Vagina (tissue), 2 donors: Measurements from ENCODE around the gene PEX26. TPM values are rescaled to one million over a fixed set of nuclear protein-coding genes. Genes with fewer than 3 reads are reported as not detected.
A peak's percentile ranks its signal among the peaks of the same experiment; 100 is the strongest.

ENCODE experiments used
- DNase-seq, 2 donors: peaks; one replicate each; pipeline ENCODE4 v3.0.0-alpha.2; 2017; ENCODE audit errors: extremely low spot score in 2 of 2
- H3K27ac ChIP-seq: fragments of 200-600 bp; sonication (generic); one replicate; pipeline ENCODE4 v1.5.1; 2019
- H3K27me3 ChIP-seq: fragments of 200-600 bp; sonication (generic); one replicate; pipeline ENCODE4 v1.5.1; 2019
- H3K36me3 ChIP-seq, 2 donors: fragments of 200-600 bp; sonication (generic); one replicate each; pipeline ENCODE4 v1.5.1; 2017 to 2019
- H3K4me1 ChIP-seq: fragments of 200-600 bp; sonication (generic); one replicate; pipeline ENCODE4 v1.5.1; 2019
- H3K4me3 ChIP-seq, 2 donors: fragments of 200-600 bp; sonication (generic); 1 replicate in 1 of 2; 2 replicates in 1 of 2; pipeline ENCODE4 v1.5.1; 2016 to 2019
- H3K9me3 ChIP-seq: fragments of 200-600 bp; sonication (generic); one replicate; pipeline ENCODE4 v1.5.1; 2019
- POLR2A ChIP-seq, 2 donors: fragments of 450-650 bp; IDR thresholded peaks; one replicate each; pipeline ENCODE4 v1.6.1; 2017; ENCODE audit warnings: antibody characterized with exemption in 2 of 2, mild to moderate bottlenecking in 2 of 2, moderate library complexity in 2 of 2
- POLR2AphosphoS5 ChIP-seq, 2 donors: sonication (generic); formaldehyde crosslinking; IDR thresholded peaks; one replicate each; pipeline ENCODE4 v1.9.0; 2017; ENCODE audit warnings: antibody characterized with exemption in 2 of 2, mild to moderate bottlenecking in 2 of 2, low read depth in 1 of 2; ENCODE audit not compliant: insufficient read depth in 1 of 2
- intact Hi-C: fragments of 100-400 bp; cut with DNase I; formaldehyde crosslinking; loops from one replicate; pipeline ENCODE4 v1.15.1; 2023
- total RNA-seq: library from RNA; depleted of rRNA; stranded (reverse); fragments of >200 nt; gene quantifications from one replicate; pipeline ENCODE4 v1.2.3, GENCODE V29; 2016
- TF ChIP-seq, protein P1 (sequence below), 3 experiments: fragments of 450-650 bp in 2 of 3; fragments of 200-600 bp in 1 of 3; sonication (generic) in 1 of 3; IDR thresholded peaks; one replicate each; pipeline ENCODE4 v1.5.1; 2017 to 2019; ENCODE audit warnings: antibody characterized with exemption in 3 of 3, mild to moderate bottlenecking in 2 of 3, moderate library complexity in 2 of 3

The PEX26 gene
- total RNA-seq, 1 donor from 2014 or later, result 25.5 TPM

DNA sequence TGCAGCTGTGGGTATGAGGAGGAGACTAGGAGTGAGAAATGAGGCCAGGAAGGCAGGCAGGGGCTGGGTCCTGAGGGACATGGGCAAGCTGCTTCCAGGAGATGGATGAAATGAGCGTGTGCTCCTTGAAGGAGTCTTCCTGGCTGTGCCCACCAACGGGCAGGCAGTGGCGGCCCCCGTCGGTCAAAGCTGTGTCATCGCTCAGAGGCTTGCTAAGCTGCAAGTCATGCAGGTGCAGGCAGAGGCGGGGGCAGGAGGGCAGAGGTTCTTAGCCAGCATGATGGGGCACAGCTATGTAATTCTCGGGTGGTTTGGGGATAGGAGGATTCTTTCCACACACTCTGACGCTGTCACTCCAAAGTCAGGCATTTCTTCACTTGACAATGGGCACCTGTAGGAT is 12.5 kb upstream of the PEX26 start:
- intact Hi-C loops, result no loop called here
- Histone ChIP-seq H3K36me3 (no peaks in the 10 kb centered on the region), H3K9me3 (no peaks in the 10 kb centered on the region), H3K27ac (no peak overlapping the region), H3K27me3 (no peaks in the 10 kb centered on the region), H3K4me1 (peaks cover 10% of the 10 kb centered on the region), H3K4me3 (no peak overlapping the region)
- TF ChIP-seq, protein P1, sequence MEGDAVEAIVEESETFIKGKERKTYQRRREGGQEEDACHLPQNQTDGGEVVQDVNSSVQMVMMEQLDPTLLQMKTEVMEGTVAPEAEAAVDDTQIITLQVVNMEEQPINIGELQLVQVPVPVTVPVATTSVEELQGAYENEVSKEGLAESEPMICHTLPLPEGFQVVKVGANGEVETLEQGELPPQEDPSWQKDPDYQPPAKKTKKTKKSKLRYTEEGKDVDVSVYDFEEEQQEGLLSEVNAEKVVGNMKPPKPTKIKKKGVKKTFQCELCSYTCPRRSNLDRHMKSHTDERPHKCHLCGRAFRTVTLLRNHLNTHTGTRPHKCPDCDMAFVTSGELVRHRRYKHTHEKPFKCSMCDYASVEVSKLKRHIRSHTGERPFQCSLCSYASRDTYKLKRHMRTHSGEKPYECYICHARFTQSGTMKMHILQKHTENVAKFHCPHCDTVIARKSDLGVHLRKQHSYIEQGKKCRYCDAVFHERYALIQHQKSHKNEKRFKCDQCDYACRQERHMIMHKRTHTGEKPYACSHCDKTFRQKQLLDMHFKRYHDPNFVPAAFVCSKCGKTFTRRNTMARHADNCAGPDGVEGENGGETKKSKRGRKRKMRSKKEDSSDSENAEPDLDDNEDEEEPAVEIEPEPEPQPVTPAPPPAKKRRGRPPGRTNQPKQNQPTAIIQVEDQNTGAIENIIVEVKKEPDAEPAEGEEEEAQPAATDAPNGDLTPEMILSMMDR (IDR thresholded peaks at IDR 0.05), result no peak
- TF ChIP-seq POLR2AphosphoS5 (IDR thresholded peaks at IDR 0.05; ENCODE audit: insufficient read depth in 1 of 2, low read depth in 1 of 2), result no peak
- no peak for TF ChIP-seq POLR2A (IDR thresholded peaks at IDR 0.05)
- no peak for DNase-seq

GRCh38 chr22:18066181-18066859 is 11.5 kb upstream of the PEX26 start:
- no peaks in the 10 kb centered on the region for H3K9me3 ChIP-seq
- no peak for TF ChIP-seq POLR2AphosphoS5 (IDR thresholded peaks at IDR 0.05; ENCODE audit: insufficient read depth in 1 of 2, low read depth in 1 of 2)
- no peak for TF ChIP-seq POLR2A (IDR thresholded peaks at IDR 0.05)
- TF ChIP-seq, protein P1 (IDR thresholded peaks at IDR 0.05), result no peak
- peaks cover 10% of the 10 kb centered on the region for H3K4me1 ChIP-seq
- H3K36me3 ChIP-seq, result no peaks in the 10 kb centered on the region
- H3K4me3 ChIP-seq, result no peak overlapping the region
- intact Hi-C loops, result no loop called here
- H3K27me3 ChIP-seq, result no peaks in the 10 kb centered on the region
- peak overlapping the region; percentile 78 for H3K27ac ChIP-seq
- DNase-seq, result no peak

DNA sequence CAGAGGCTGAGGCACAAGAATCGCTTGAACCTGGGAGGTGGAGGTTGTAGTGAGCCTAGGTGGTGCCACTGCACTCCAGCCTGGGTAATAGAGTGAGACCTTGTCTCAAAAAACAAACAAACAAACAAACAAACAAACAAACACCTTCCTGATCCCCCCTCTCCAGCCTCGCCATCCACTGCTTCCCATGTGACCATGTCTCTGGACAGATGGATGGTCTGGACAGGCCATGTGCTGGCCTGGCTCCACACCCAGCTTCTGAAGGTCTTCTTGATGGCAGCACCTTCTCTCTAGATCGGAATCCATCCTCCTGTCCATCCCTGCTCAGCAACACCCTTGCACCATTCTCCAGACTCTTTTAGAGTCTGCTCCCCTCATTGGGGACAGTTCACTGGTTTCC is 10.7 kb upstream of the PEX26 start:
- no peak for DNase-seq
- H3K9me3 ChIP-seq, result no peaks in the 10 kb centered on the region
- peak overlapping the region; percentile 78 for H3K27ac ChIP-seq
- H3K27me3 ChIP-seq, result no peaks in the 10 kb centered on the region
- H3K4me3 ChIP-seq, result no peak overlapping the region
- TF ChIP-seq POLR2A (IDR thresholded peaks at IDR 0.05) (no peak), POLR2AphosphoS5 (IDR thresholded peaks at IDR 0.05; ENCODE audit: insufficient read depth in 1 of 2, low read depth in 1 of 2) (no peak)
- TF ChIP-seq, protein P1 (IDR thresholded peaks at IDR 0.05), result no peak
- intact Hi-C loops, result no loop called here
- no peaks in the 10 kb centered on the region for H3K36me3 ChIP-seq
- peaks cover 10% of the 10 kb centered on the region for H3K4me1 ChIP-seq

GRCh38 chr22:18067548-18068341 is 10.0 kb upstream of the PEX26 start:
- no peak for DNase-seq
- Histone ChIP-seq H3K4me3 (no peak overlapping the region), H3K27ac (peak overlapping the region; percentile 78), H3K9me3 (no peaks in the 10 kb centered on the region), H3K4me1 (peaks cover 10% of the 10 kb centered on the region), H3K27me3 (no peaks in the 10 kb centered on the region), H3K36me3 (no peaks in the 10 kb centered on the region)
- TF ChIP-seq, protein P1 (IDR thresholded peaks at IDR 0.05), result no peak
- TF ChIP-seq POLR2A (IDR thresholded peaks at IDR 0.05) (no peak), POLR2AphosphoS5 (IDR thresholded peaks at IDR 0.05; ENCODE audit: insufficient read depth in 1 of 2, low read depth in 1 of 2) (no peak)
- intact Hi-C loops, result no loop called here
